Rectal smooth muscle tissue (tissue), 1 donor: ENCODE data around the gene WFDC10A.
"Not testable (repeated sequence)": the region's sequence is repeated elsewhere in the genome, so short reads cannot be mapped to it uniquely, and the experiment has no call there.

Experiments used
- H3K27ac ChIP-seq: one replicate; pipeline ENCODE4 v1.7.0; 2013; ENCODE audit warnings: low read depth, low read length, inconsistent platforms
- H3K27me3 ChIP-seq: one replicate; pipeline ENCODE4 v1.7.0; 2013; ENCODE audit warnings: low read length; ENCODE audit not compliant: control insufficient read depth, insufficient read depth
- H3K36me3 ChIP-seq: one replicate; pipeline ENCODE4 v1.7.0; 2013; ENCODE audit warnings: low read length; ENCODE audit not compliant: control insufficient read depth, insufficient read depth
- H3K4me1 ChIP-seq: one replicate; pipeline ENCODE4 v1.7.0; 2013; ENCODE audit warnings: low read length; ENCODE audit not compliant: control insufficient read depth, insufficient read depth
- H3K4me3 ChIP-seq: one replicate; pipeline ENCODE4 v1.7.0; 2013; ENCODE audit warnings: low read length
- H3K9ac ChIP-seq: one replicate; pipeline ENCODE4 v1.7.0; 2013; ENCODE audit warnings: low read length

WFDC10A gene

GRCh38 chr20:45617591-45617990, 11.9 kb upstream of the WFDC10A start:
- Histone ChIP-seq H3K4me1 (no peaks in the 10 kb centered on the region), H3K4me3 (no peak overlapping the region), H3K27ac (no peak overlapping the region), H3K27me3 (no peaks in the 10 kb centered on the region), H3K36me3 (no peaks in the 10 kb centered on the region), H3K9ac (no peak overlapping the region)

- Histone ChIP-seq H3K27ac (no peak overlapping the region), H3K9ac (no peak overlapping the region), H3K4me1 (no peaks in the 10 kb centered on the region), H3K4me3 (no peak overlapping the region), H3K27me3 (no peaks in the 10 kb centered on the region), H3K36me3 (no peaks in the 10 kb centered on the region)
Measured at GRCh38 chr20:45621593-45621992, 7.9 kb upstream of the WFDC10A start.

GRCh38 chr20:45626540-45626939, 3.0 kb upstream of the WFDC10A start:
- Histone ChIP-seq H3K27me3 (no peaks in the 10 kb centered on the region), H3K36me3 (no peaks in the 10 kb centered on the region), H3K9ac (no peak overlapping the region), H3K4me3 (no peak overlapping the region), H3K27ac (no peak overlapping the region), H3K4me1 (no peaks in the 10 kb centered on the region)

- no peaks in the 10 kb centered on the region for H3K27me3 ChIP-seq
- H3K36me3 ChIP-seq, result no peaks in the 10 kb centered on the region
- H3K27ac ChIP-seq, result no peak overlapping the region
- H3K9ac ChIP-seq, result no peak overlapping the region
- H3K4me1 ChIP-seq, result no peaks in the 10 kb centered on the region
- no peak overlapping the region for H3K4me3 ChIP-seq
Measured at GRCh38 chr20:45630371-45630770, 832 bp downstream of the WFDC10A start.

- H3K36me3 ChIP-seq, result no peaks in the 10 kb centered on the region
- no peak within 1 kb of the TSS for H3K4me3 ChIP-seq
Measured at GRCh38 chr20:45631184-45631583, 1.6 kb downstream of the WFDC10A start, which contains the start of gene WFDC9. TSS of gene WFDC9 (minus strand) at chr20:45631284. CDS start at chr20:45610181, 21,103 bp downstream.

GRCh38 chr20:45636513-45636912, 7.0 kb downstream of the WFDC10A start:
- Histone ChIP-seq H3K9ac (no peak overlapping the region), H3K4me3 (no peak overlapping the region), H3K27ac (no peak overlapping the region), H3K4me1 (no peaks in the 10 kb centered on the region), H3K36me3 (no peaks in the 10 kb centered on the region), H3K27me3 (no peaks in the 10 kb centered on the region)

More at GRCh38 chr20:45631184-45631583, 1.6 kb downstream of the WFDC10A start, which contains the start of gene WFDC9:
- Histone ChIP-seq H3K27me3 (no peaks in the 10 kb centered on the region), H3K27ac (no peak within 1 kb of the TSS), H3K9ac (no peak within 1 kb of the TSS), H3K4me1 (no peaks in the 10 kb centered on the region)

- Histone ChIP-seq H3K4me1 (no peaks in the 10 kb centered on the region), H3K27ac (no peak overlapping the region), H3K4me3 (no peak overlapping the region), H3K9ac (no peak overlapping the region), H3K27me3 (no peaks in the 10 kb centered on the region), H3K36me3 (no peaks in the 10 kb centered on the region)
Measured at GRCh38 chr20:45639687-45640086, 10.1 kb downstream of the WFDC10A start.

- not testable (repeated sequence) for H3K27ac ChIP-seq, H3K4me1 ChIP-seq, H3K27me3 ChIP-seq, H3K9ac ChIP-seq, H3K4me3 ChIP-seq, H3K36me3 ChIP-seq
Measured at GRCh38 chr20:45641076-45641475, 11.5 kb downstream of the WFDC10A start.

- H3K4me3 ChIP-seq, H3K27me3 ChIP-seq, H3K9ac ChIP-seq, H3K4me1 ChIP-seq, H3K27ac ChIP-seq, H3K36me3 ChIP-seq: not testable (repeated sequence)
Measured at GRCh38 chr20:45645869-45646268, 16.3 kb downstream of the WFDC10A start.

GRCh38 chr20:45646875-45647274, 17.3 kb downstream of the WFDC10A start:
- Histone ChIP-seq H3K4me3 (no peak overlapping the region), H3K27me3 (no peaks in the 10 kb centered on the region), H3K9ac (no peak overlapping the region), H3K36me3 (no peaks in the 10 kb centered on the region), H3K27ac (no peak overlapping the region), H3K4me1 (no peaks in the 10 kb centered on the region)

GRCh38 chr20:45647441-45648050, 18.0 kb downstream of the WFDC10A start:
- H3K4me1 ChIP-seq, result no peaks in the 10 kb centered on the region
- no peaks in the 10 kb centered on the region for H3K27me3 ChIP-seq
- H3K9ac ChIP-seq, result no peak overlapping the region
- no peak overlapping the region for H3K4me3 ChIP-seq
- no peak overlapping the region for H3K27ac ChIP-seq
- H3K36me3 ChIP-seq, result no peaks in the 10 kb centered on the region

- no peaks in the 10 kb centered on the region for H3K27me3 ChIP-seq
- no peak overlapping the region for H3K9ac ChIP-seq
- H3K27ac ChIP-seq, result no peak overlapping the region
- no peaks in the 10 kb centered on the region for H3K4me1 ChIP-seq
- no peak overlapping the region for H3K4me3 ChIP-seq
- H3K36me3 ChIP-seq, result no peaks in the 10 kb centered on the region
Measured at GRCh38 chr20:45649312-45649863, 19.8 kb downstream of the WFDC10A start.

GRCh38 chr20:45651726-45652125, 22.2 kb downstream of the WFDC10A start:
- not testable (repeated sequence) for H3K27ac ChIP-seq, H3K27me3 ChIP-seq, H3K36me3 ChIP-seq, H3K9ac ChIP-seq, H3K4me1 ChIP-seq, H3K4me3 ChIP-seq
